HG03571 (cell line): ENCODE data around the gene SLC25A10.
A peak's percentile ranks its signal among the peaks of the same experiment; 100 is the strongest.

Source experiments
- ATAC-seq: cut with Tn5 transposase; IDR thresholded peaks from one replicate; pipeline ENCODE4 v1.9.1; 2021; ENCODE audit not compliant: unreplicated experiment

The SLC25A10 gene

DNA sequence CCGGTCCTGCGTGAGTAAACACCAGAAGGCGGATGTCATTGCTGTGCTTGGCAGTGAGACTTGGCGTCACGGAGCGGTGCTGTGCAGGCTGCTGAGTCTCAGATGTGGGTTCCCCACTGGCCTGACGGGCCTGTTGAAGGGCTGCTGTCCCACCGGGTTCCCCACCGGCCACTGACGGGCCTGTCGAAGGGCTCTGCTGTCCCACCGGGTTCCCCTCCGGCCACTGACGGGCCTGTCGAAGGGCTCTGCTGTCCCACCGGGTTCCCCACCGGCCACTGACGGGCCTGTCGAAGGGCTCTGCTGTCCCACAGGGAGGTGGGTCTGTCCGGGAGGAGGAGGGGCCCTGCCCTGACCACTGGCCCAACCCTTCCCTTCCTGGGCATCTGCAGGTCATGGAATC is 25.5 kb upstream of the SLC25A10 start:
- no peak for ATAC-seq

DNA sequence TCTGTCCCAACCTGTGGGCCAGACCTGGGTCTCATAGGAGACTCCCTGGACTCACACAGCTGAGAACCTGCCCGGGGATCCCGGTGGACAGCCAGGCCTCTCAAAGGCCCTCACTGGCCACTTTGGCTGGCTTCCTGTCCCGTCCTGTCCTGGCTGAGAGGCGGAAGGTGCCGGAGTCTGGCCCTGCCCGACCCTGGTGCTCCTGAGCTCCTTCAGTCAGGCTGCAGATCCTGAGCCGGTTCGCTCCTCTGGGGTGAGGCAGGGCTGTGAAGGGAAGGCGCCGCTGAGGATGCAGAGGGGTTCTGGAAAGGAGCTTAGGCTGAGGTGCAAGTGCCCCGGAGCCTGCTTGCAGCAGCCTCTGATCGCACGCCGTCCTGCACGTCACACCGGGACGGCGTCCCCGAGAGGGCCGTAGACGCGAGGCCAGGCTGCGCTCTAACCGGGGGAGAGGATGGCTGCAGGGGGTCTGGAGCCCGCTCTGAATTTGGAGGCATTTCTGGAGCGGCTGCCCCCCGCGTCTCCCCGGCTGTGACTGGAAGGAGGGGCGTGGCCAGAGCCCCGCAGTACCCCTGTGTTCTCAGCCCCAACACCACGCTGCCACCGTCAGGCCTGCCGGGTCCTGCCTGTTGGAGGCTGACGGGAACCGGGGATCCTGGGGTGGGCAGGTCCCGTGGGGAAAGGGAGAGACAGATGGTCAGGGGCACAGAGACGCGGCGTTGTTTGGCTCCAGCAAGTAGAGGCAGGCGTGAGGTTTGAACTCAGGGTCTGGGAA is 24.1 kb upstream of the SLC25A10 start:
- no peak for ATAC-seq

GRCh38 chr17:81688616-81689015 is 23.5 kb upstream of the SLC25A10 start:
- no peak for ATAC-seq

GRCh38 chr17:81690066-81690465 is 22.0 kb upstream of the SLC25A10 start:
- ATAC-seq, result no peak

DNA sequence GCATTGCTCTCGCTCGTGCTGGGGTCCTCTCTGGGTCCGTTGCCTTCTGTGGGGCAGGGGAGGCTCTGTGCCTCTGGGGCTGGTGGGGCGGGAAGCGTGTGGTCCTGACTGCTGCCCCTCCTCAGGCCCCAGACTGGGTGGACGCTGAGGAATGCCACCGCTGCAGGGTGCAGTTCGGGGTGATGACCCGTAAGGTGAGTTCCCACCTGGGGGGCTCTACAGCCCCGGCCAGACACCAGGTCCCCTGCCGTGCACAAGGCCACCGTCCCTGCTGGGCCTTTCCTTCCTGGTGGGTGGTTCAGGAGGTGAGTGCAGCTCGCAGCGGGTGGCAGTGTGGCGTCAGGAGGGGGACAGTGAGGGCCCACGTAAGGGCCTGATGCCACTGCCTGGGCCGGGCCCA is 21.5 kb upstream of the SLC25A10 start:
- ATAC-seq, result no peak

DNA sequence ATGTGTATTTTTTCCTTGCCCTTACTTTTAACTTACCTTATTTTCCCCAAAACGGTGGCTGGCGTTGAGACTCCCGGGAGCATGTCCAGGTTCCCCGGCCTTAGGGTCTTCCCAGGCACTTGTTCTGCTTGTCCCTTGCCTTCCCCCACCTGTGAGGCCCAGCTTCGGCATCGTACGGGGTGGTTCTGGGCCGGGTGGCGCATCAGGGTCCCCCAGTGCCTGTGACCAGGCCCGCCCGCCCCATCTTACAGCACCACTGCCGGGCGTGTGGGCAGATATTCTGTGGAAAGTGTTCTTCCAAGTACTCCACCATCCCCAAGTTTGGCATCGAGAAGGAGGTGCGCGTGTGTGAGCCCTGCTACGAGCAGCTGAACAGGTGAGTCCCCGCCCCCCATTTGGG is 20.9 kb upstream of the SLC25A10 start:
- no peak for ATAC-seq

- ATAC-seq, result no peak
Observed at GRCh38 chr17:81691608-81692007, 20.5 kb upstream of the SLC25A10 start.

GRCh38 chr17:81693509-81694210 is 18.4 kb upstream of the SLC25A10 start:
- no peak for ATAC-seq

GRCh38 chr17:81694810-81695209 is 17.3 kb upstream of the SLC25A10 start:
- no peak for ATAC-seq

- no peak for ATAC-seq
Observed at GRCh38 chr17:81695211-81695610, 16.9 kb upstream of the SLC25A10 start.

- ATAC-seq, result no peak
Observed at GRCh38 chr17:81695801-81696200, 16.3 kb upstream of the SLC25A10 start.

GRCh38 chr17:81696218-81696941 is 15.7 kb upstream of the SLC25A10 start:
- no peak for ATAC-seq

DNA sequence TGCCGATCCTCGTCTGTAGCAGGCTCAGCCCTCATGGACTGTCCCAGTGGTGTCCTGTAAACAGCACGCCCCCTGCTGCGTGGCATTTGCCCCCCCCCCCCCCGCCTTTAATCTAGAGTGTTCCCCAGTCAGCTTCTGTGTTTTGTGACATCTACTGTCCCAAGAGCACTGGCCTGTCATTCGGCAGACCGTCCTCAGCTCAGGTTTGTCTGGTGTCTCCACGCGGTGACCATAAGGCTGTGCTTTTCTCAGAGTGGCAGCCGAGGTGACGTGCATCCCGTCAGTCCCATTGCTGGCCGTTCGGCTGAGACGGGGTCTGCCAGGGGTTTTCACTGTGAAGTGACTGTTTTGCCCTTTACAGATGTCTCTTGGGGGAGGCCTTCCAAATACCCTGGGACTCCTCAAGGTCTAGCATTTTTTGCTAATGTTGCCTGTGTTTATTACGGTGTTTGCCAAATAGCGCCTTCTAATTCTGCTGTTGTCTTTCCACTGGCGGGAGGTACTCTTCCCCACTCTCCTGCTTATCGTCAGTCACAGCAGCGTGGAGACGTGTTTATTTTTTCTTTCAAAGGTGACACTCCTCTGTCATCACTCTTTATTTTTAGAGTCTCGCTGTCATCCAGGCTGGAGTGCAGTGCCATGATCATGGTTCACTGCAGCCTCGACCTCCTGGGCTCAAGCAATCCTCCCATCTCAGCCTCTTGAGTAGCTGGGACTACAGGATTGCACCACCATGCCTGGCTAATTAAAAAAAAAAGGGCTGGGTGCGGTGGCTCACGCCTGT is 14.6 kb upstream of the SLC25A10 start:
- no peak for ATAC-seq

DNA sequence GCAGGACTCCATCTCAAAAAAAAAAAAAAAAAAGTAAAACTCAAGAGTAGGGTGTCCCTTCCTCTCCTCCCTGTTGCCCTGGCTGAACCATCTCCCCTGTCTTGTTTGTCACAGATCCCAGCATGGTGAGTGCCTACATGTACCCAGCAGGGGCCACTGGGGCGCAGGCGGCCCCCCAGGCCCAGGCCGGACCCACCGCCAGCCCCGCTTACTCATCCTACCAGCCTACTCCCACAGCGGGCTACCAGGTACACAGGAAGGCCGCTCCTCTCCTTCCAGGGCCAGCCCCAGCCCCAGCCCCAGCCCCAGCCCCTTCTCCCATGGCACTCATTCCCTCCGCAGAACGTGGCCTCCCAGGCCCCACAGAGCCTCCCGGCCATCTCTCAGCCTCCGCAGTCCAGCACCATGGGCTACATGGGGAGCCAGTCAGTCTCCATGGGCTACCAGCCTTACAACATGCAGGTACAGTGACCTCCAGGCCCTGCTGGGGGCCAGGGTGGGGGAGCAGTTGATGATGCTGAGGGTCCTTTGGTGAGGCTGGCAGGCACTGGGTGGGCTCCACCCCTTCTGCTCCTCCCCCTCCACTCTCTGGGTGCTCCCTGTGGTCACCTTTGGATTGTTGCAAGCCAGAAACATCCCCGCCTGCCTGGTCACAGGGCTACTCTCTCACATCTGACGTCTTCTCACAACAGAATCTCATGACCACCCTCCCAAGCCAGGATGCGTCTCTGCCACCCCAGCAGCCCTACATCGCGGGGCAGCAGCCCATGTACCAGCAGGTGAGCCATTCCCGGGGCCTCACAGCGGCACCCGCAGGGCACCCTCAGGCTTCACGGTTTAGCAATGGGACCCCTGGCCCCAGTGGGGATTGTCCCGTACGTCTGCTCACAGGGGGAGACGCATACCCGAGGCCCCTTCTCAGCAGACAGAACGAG is 11.5 kb upstream of the SLC25A10 start:
- no peak for ATAC-seq

DNA sequence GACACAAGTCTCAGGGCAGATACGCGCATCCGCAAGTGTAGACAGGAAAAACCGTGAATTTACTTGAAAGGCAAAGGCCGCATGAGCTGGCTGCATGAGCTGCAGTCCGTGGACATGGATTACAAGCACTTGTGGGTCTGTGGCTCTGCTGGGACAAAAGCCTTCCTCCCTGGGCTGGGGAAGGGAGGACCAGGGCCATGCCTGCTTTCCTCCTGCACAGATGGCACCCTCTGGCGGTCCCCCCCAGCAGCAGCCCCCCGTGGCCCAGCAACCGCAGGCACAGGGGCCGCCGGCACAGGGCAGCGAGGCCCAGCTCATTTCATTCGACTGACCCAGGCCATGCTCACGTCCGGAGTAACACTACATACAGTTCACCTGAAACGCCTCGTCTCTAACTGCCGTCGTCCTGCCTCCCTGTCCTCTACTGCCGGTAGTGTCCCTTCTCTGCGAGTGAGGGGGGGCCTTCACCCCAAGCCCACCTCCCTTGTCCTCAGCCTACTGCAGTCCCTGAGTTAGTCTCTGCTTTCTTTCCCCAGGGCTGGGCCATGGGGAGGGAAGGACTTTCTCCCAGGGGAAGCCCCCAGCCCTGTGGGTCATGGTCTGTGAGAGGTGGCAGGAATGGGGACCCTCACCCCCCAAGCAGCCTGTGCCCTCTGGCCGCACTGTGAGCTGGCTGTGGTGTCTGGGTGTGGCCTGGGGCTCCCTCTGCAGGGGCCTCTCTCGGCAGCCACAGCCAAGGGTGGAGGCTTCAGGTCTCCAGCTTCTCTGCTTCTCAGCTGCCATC is 10.6 kb upstream of the SLC25A10 start:
- ATAC-seq, result no peak

DNA sequence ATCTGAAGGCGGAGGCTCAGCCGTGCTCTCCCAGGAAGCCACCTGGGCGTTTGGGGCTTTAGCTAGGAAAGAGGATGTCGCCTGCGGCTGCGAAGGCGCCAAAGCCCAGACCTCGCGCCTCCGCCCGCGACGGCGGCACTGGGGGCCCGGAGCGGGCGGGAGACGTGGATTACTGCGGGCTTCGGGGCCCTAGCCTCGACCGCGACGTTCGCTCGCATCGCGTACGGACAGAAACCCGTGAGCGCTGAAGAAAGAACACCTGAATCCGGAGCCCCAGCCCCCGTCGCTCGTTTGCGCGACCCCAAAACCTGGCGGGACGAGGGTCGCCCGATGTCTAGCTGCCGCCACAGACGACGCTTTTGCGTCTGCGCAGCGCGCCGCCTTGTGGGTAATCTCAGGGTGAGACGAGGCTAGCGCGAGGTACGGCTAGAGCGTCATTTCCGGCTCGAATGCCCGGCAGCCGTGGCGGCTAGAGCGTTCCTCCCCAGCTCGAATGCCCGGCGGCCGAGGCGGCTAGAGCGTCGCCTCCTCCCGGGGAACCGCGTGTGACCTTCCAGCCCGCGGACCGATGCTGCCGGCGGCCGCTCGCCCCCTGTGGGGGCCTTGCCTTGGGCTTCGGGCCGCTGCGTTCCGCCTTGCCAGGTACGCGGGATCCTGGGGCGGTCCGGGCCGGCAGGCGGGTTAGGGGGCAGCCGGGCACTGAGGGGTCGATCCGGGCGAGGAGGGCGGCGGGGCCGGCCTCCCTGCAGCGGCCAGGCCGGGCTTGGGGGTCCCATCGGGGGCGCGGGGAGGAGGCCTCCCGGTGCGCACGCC is 8.9 kb upstream of the SLC25A10 start, which contains the start of gene MRPL12:
Gene MRPL12 (plus strand): TSS at position 434 of the 813 bp plus-strand sequence. CDS start 135 bp downstream, at position 569.
- peak; percentile 70 for ATAC-seq

- ATAC-seq, result peak; percentile 6
Observed at GRCh38 chr17:81703747-81704654, 8.1 kb upstream of the SLC25A10 start.
